HG03432 (cell line): ENCODE measurements around the gene STARD10.

ENCODE experiments used
- ATAC-seq: cut with Tn5 transposase; IDR thresholded peaks from one replicate; pipeline ENCODE4 v1.9.1; 2021; ENCODE audit warnings: mild to moderate bottlenecking, moderate library complexity; ENCODE audit not compliant: unreplicated experiment

Gene STARD10

DNA sequence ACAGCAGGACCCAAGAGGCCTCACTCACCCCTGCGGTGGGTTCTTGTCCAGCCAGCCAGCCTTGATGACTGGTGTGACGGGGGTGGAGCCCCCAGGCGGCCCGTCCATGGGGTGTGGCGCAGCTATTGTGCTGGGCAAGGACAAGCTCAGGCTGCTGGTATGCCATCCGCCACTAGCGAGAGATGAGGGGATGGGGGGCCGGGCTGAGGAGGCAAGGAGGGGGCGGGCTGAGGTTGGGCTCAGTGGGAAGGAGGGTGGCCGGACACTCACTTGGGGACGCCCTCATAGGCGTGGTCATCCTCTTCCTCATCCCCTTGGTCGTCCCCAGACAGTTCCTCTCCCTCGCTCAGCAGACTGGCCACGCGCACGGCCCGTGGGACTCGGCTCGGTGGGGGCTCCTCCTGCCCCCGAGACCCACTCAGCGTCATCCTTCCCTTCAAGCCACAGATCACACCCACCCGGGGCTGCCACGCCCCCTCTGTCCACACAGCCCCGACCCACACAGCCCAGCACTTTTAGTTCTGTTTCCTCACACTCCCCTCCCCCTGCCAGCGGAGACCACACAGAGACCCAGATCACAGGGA, 81.6 kb downstream of the STARD10 start:
- no peak for ATAC-seq

GRCh38 chr11:72711141-72711540, 82.7 kb downstream of the STARD10 start:
- no peak for ATAC-seq

DNA sequence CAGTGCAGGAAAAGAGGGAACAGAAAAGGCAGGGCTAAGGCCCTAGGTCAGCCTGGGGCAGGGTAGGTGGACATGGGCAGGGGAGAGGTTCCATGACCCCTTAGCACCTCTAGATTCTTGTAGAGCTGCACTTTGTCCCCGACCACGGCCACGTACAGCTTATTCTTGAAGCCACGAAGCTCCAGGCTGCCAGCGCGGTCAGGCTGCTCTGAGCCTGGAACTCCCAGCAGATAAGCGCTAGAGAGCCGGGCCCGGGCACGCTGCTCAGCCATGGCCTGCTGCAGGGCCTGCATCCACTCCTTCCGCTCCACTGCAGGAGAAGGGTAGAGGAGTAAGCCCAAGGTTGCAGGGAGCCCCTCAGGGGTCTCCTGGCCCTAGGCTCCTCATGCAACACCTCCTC, 83.6 kb downstream of the STARD10 start:
- no peak for ATAC-seq

GRCh38 chr11:72709478-72710238, 84.2 kb downstream of the STARD10 start:
- no peak for ATAC-seq

GRCh38 chr11:72707032-72707431, 86.8 kb downstream of the STARD10 start:
- ATAC-seq = no peak

DNA sequence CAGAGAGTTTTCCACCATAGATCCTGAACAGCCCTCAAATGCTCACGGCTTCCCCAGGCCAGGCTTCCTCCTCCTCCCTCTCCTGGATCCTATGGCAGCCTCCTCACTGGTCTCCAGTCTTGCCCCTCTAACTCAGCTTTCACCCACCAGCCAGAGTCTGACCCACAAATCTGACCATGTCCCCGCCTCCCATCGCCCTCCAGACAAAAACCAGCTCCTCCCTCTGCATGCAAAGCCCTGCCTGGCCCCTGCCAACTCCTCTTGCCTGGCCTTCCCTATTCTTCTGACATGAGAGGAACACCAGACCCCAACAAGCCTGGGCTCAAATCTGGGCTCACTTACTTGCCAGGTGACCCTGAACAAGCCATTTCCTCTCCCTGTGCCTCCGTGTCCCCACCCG, 87.3 kb downstream of the STARD10 start:
- ATAC-seq = no peak

DNA sequence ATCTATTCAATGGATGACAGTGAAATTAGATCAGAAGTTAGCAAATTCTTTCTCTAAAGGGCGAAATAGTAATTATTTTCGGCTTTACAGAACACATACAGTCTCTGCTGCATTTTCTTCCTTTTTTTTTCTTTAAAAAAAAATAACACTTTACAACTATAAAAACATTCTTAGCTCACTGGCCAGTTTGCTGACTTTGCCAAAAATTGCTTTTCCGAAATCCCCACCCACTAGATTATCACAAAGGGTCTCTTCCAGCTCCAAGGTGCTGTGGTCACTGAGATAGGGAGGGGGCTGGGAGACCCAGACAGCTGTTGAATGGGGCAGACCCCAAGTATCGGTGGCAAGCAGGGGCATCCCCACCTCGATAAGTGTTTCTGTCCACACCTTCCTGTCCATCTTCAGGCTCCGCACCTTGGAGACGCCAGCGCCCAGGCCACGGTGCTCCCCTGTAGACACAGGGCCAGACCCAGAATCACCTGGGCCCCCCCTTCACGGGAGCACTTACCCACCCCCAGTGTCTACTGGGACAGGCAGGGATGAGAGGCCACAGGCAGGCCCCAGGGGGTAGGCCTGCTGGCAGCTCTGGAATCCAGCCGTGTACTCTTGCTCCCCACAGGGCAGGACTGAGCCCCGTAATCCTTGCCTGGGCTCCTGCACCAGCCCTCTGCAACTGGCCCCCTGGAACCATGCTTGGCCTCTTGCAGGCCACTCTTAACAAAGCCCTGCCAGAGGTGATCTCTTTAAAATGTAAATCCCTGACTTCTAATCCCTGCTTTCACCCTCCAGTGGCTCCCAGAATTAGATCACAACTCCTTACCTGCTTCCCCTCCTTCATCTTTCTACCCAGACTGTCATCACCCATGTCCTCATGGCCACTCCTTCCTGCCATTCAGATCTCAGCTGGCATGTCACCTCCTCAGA, 88.1 kb downstream of the STARD10 start:
- ATAC-seq = no peak

- no peak for ATAC-seq
Measured at GRCh38 chr11:72704783-72705265, 89.0 kb downstream of the STARD10 start.
